Endodermal cell (in vitro differentiated cells): Measurements from ENCODE around the gene SCGN. TPM values are rescaled to one million over a fixed set of nuclear protein-coding genes. Genes with fewer than 3 reads are reported as not detected.

ENCODE experiments used
- DNase-seq: peaks from one replicate; pipeline ENCODE4 v3.0.0-alpha.2; 2017
- H3K27ac ChIP-seq: 2 replicates; pipeline ENCODE4 v1.5.1; 2013; ENCODE audit warnings: mild to moderate bottlenecking, low read depth, low read length, moderate library complexity
- H3K27me3 ChIP-seq: 2 replicates; pipeline ENCODE4 v1.6.1; 2013; ENCODE audit warnings: mild to moderate bottlenecking, low read length, moderate library complexity; ENCODE audit not compliant: insufficient read depth, control insufficient read depth, poor library complexity, severe bottlenecking
- H3K36me3 ChIP-seq: 2 replicates; pipeline ENCODE4 v1.7.0; 2013; ENCODE audit warnings: mild to moderate bottlenecking, low read length, moderate library complexity; ENCODE audit not compliant: control insufficient read depth, insufficient read depth
- H3K4me1 ChIP-seq: one replicate; pipeline ENCODE4 v1.7.0; 2013; ENCODE audit warnings: low read length; ENCODE audit not compliant: control insufficient read depth, insufficient read depth
- H3K4me3 ChIP-seq: 2 replicates; pipeline ENCODE4 v1.5.1; 2013; ENCODE audit warnings: mild to moderate bottlenecking, low read length, moderate library complexity
- H3K9ac ChIP-seq: 2 replicates; pipeline ENCODE4 v1.6.1; 2013; ENCODE audit warnings: mild to moderate bottlenecking, low read length, moderate library complexity; ENCODE audit not compliant: poor library complexity, severe bottlenecking; ENCODE audit errors: extremely low read depth
- H3K9me3 ChIP-seq: 2 replicates; pipeline ENCODE4 v1.6.1; 2013; ENCODE audit warnings: mild to moderate bottlenecking, low read length, moderate library complexity; ENCODE audit not compliant: control insufficient read depth
- H3K27ac Mint-ChIP-seq: 2 replicates; pipeline ENCODE4 v1.8.0; 2020; ENCODE audit warnings: mixed read lengths
- H3K27me3 Mint-ChIP-seq: 2 replicates; pipeline ENCODE4 v1.8.0; 2021; ENCODE audit warnings: mild to moderate bottlenecking, mixed read lengths; ENCODE audit not compliant: insufficient read depth
- H3K36me3 Mint-ChIP-seq: 2 replicates; pipeline ENCODE4 v1.8.0; 2020; ENCODE audit warnings: low read depth, mixed read lengths
- H3K4me1 Mint-ChIP-seq: 2 replicates; pipeline ENCODE4 v1.8.0; 2020; ENCODE audit warnings: mixed read lengths
- H3K4me3 Mint-ChIP-seq: 2 replicates; pipeline ENCODE4 v1.8.0; 2020; ENCODE audit warnings: mild to moderate bottlenecking, moderate library complexity, mixed read lengths
- H3K9me3 Mint-ChIP-seq: 2 replicates; pipeline ENCODE4 v1.8.0; 2020; ENCODE audit warnings: mild to moderate bottlenecking, mixed read lengths
- WGBS, 2 experiments: methylation state at CpG; one replicate each; pipeline versions ENCODE4 v1.1.5 to v1.1.7; 2013; ENCODE audit warnings: missing lambda C conversion rate in 2 of 2, mixed read lengths in 1 of 2; ENCODE audit not compliant: insufficient coverage in 1 of 2, insufficient read length in 1 of 2; 5-methylcytosine and 5-hydroxymethylcytosine counted together
- total RNA-seq, 2 donors: library from RNA; stranded (reverse); fragmentation: NEBNext Ultra II Directional in 1 of 2; extraction: Animal tissue kit (Norgen Biotek cat#: 25700) in 1 of 2; gene quantifications; 2 replicates in 1 of 2; 3 replicates in 1 of 2; pipeline ENCODE4 v1.2.1, GENCODE V29; 2021
- TF ChIP-seq, protein P1 (sequence below): fragments of 200-600 bp; sonication (generic); conservative IDR thresholded peaks from 2 replicates; pipeline ENCODE4 v1.5.0; 2021; ENCODE audit warnings: antibody characterized with exemption, mild to moderate bottlenecking

SCGN gene
- total RNA-seq, 2 donors from 2014 or later = not detected

DNA sequence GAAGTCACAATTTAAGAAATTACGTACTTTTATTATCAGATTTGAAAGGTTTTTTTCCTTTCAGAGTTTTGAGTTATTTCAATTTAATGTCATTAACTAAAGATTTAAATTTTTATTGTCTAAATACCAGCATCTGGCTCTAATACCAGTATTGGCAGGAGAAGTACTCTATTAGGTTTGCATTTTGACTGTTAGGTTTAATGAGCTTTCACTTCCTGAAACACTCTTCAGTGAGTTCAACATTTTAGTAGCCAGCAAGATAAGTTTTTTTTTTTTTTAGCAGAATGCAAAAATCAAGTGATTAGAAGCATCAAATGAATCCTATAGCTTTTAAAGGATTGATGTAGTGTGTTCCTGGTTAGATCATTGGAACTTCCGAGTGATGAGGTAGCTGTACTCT, 34.0 kb upstream of the SCGN start:
- Histone ChIP-seq H3K36me3 (peaks cover 10% of the 10 kb centered on the region), H3K4me1 (no peaks in the 10 kb centered on the region), H3K9me3 (no peaks in the 10 kb centered on the region), H3K4me3 (no peak overlapping the region), H3K27ac (no peak overlapping the region), H3K9ac (no peak overlapping the region), H3K27me3 (no peaks in the 10 kb centered on the region)
- WGBS, 2 experiments = 50 to 93% methylated on average over 1 to 2 of the region's 2 CpGs
- TF ChIP-seq, protein P1, sequence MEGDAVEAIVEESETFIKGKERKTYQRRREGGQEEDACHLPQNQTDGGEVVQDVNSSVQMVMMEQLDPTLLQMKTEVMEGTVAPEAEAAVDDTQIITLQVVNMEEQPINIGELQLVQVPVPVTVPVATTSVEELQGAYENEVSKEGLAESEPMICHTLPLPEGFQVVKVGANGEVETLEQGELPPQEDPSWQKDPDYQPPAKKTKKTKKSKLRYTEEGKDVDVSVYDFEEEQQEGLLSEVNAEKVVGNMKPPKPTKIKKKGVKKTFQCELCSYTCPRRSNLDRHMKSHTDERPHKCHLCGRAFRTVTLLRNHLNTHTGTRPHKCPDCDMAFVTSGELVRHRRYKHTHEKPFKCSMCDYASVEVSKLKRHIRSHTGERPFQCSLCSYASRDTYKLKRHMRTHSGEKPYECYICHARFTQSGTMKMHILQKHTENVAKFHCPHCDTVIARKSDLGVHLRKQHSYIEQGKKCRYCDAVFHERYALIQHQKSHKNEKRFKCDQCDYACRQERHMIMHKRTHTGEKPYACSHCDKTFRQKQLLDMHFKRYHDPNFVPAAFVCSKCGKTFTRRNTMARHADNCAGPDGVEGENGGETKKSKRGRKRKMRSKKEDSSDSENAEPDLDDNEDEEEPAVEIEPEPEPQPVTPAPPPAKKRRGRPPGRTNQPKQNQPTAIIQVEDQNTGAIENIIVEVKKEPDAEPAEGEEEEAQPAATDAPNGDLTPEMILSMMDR = no peak
- Mint-ChIP-seq H3K27me3 (peaks cover 2% of the 10 kb centered on the region), H3K9me3 (no peaks in the 10 kb centered on the region), H3K27ac (no peak overlapping the region), H3K4me1 (peaks cover 1% of the 10 kb centered on the region), H3K36me3 (peaks cover 7% of the 10 kb centered on the region), H3K4me3 (no peak overlapping the region)
- DNase-seq = no peak

GRCh38 chr6:25619217-25619616, 32.8 kb upstream of the SCGN start:
- Histone ChIP-seq H3K36me3 (peaks cover 6% of the 10 kb centered on the region), H3K4me1 (no peaks in the 10 kb centered on the region), H3K4me3 (no peak overlapping the region), H3K9ac (no peak overlapping the region), H3K27ac (no peak overlapping the region), H3K9me3 (no peaks in the 10 kb centered on the region), H3K27me3 (no peaks in the 10 kb centered on the region)
- H3K4me3 Mint-ChIP-seq = no peak overlapping the region
- no peak for DNase-seq
- peaks cover 6% of the 10 kb centered on the region for H3K36me3 Mint-ChIP-seq
- TF ChIP-seq, protein P1 = no peak
- no peak overlapping the region for H3K27ac Mint-ChIP-seq
- 92 to 94% methylated on average over 4 of the region's 4 CpGs for WGBS, 2 experiments
- H3K9me3 Mint-ChIP-seq = no peaks in the 10 kb centered on the region
- peaks cover 2% of the 10 kb centered on the region for H3K27me3 Mint-ChIP-seq
- H3K4me1 Mint-ChIP-seq = peaks cover 6% of the 10 kb centered on the region

DNA sequence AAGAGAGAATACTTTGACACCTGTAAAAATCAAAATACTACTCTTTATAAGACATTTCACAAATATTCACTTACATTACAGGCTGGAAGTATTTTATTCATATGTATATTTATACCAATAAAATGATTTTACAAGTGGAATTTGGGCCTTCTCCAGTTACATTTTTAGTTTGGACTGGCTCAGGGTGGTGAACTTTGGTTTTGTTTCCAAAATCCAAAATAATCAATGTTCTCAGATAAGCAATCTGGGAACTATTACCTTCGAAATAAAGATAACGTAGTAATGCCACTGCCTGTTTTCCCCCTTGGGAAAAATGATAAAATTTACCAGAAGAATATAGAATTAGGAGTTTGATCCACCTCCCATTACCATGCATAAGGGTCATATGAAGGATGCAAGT, 31.6 kb upstream of the SCGN start:
- TF ChIP-seq, protein P1 = no peak
- Histone ChIP-seq H3K4me1 (no peaks in the 10 kb centered on the region), H3K36me3 (peaks cover 6% of the 10 kb centered on the region), H3K27me3 (no peaks in the 10 kb centered on the region), H3K9me3 (no peaks in the 10 kb centered on the region), H3K4me3 (no peak overlapping the region), H3K27ac (no peak overlapping the region), H3K9ac (no peak overlapping the region)
- H3K4me3 Mint-ChIP-seq = no peak overlapping the region
- H3K27me3 Mint-ChIP-seq = peaks cover 2% of the 10 kb centered on the region
- peaks cover 6% of the 10 kb centered on the region for H3K36me3 Mint-ChIP-seq
- H3K9me3 Mint-ChIP-seq = no peaks in the 10 kb centered on the region
- 96% methylated on average over 2 of the region's 2 CpGs; no CpG with 5 or more reads in 1 of the 2 experiments for WGBS, 2 experiments
- no peak for DNase-seq
- peaks cover 16% of the 10 kb centered on the region for H3K4me1 Mint-ChIP-seq
- no peak overlapping the region for H3K27ac Mint-ChIP-seq
